ENCODE results near the gene GRAMD2B.

GRAMD2B gene

DNA sequence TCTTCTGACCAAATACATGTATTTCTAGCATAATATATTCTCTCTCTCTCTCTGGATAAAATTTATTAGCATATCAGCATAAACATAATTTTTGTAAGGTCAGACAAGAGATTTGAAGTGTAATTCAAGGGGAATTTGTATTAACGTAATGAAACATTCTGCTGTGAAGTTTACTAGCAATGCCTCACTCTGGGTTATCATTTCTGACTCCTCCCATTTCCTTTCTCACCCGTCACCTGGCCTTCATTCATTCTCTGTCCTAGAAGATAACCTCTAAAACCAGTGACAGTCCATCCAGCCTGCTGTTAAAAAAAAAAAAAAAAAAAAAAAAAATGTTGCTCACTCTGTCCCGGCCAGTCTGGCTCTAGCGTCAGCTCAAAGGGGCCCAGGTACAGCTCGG is 27.1 kb downstream of the GRAMD2B start:
- peak; percentile 21 for DNase-seq (ENCODE audit: low read depth)

GRCh38 chr5:126450907-126451306 is 27.7 kb downstream of the GRAMD2B start:
- DNase-seq (ENCODE audit: low read depth): no peak

DNA sequence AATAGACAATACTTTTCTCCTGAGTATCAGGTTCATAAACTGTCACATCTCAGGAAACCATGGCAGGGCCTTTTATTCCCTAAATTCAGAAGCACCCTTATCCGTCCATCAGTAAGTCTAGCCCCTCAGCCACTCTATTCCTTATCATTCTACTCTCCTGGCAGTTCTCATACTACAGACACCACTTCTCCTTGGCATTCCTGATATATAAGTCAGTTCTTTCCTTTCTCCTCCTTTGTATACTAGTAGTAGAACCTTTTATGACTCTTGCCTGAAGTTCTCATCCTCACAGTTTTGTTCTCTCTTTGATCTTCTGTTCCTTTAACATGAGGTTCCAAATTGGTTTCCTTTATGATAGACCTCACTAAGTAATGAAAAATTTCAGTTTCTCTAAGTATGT is 29.3 kb downstream of the GRAMD2B start:
- peak; percentile 54 for DNase-seq (ENCODE audit: low read depth)

- no peak for DNase-seq (ENCODE audit: low read depth)
Observed at GRCh38 chr5:126454081-126454480, 30.9 kb downstream of the GRAMD2B start.

DNA sequence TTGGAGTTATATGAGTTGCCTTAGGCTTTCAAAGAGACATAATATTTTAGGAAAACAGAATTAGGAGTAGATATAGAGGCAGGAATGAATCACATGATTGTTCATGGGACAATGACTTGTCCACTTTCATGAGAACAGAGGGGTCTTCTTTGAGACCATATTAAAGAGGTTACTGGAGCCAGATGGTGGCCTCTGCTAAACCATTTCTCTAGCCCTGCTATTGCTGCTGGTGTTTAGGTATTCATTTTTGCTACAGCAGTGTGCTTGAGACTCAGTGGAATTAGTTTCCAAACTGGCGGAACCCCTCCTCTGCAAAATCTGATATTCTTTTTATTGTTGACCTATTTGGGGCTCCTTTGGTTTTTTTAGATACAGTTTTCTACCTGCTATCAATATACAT is 31.3 kb downstream of the GRAMD2B start:
- DNase-seq (ENCODE audit: low read depth): no peak

- no peak for DNase-seq (ENCODE audit: low read depth)
Observed at GRCh38 chr5:126455264-126455663, 32.1 kb downstream of the GRAMD2B start.

DNA sequence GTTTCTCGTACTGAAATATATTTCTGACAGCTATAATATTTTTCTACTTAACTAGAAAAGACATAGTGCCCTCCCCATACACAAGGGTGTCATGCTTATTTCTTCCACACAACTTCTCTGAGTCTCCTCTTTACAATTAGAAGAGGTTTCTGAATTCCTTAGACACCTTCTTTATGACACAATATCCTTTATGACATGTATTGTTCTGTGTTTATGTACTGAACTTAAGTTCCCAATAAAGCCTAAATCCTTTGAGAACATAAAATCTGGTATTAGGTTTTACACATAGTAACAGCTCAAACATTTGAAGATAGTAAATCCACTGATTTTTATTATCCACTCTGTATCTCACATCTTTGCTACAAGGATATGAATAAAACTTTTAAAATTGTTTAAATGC is 32.5 kb downstream of the GRAMD2B start:
- DNase-seq (ENCODE audit: low read depth): no peak

DNA sequence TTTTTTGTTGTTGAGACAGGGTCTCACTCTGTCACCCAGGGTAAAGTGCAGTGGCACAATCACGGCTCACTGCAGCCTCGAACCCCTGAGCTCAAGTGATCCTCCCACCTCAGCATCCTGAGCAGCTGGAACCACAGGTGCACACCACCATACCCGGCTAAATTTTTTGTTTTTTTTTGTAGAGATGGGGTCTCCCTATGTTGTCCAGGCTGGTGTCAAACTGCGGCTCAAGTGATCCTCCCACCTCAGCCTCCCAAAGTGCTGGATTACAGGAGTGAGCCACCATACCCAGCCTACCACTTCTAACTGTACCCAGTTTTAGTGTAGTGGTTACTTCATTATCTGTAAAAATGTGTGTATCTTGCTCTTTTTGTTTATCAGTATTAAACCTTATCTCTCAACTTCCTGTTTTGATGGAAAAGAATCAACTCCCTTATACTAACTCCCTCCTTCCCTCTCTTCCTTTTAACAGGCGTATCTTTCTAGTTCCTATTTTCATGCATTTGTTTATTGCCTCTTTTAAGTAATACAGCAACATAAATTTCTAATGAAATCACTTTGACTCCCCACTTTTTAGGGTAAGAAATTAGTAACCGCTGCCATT is 33.1 kb downstream of the GRAMD2B start:
- no peak for DNase-seq (ENCODE audit: low read depth)

DNA sequence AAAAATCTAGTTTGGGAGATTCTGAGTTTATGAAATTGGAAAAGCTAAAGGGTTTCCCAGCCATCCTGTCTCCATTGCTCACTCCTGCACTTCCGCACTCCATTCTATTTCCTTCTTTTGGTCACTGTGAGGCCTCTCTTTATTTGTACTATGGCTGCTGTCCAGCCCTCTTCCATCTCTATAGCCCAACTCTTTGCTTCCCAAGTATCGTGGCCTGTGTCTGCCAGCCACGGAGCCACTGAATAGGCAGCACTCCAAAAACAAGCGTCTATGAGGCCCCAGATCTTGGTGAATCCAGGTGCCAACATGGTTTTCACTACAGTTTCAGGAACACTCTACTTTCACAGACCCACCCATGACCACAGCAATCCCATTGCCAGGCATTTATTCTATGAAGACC is 37.2 kb downstream of the GRAMD2B start:
- no peak for DNase-seq (ENCODE audit: low read depth)

DNA sequence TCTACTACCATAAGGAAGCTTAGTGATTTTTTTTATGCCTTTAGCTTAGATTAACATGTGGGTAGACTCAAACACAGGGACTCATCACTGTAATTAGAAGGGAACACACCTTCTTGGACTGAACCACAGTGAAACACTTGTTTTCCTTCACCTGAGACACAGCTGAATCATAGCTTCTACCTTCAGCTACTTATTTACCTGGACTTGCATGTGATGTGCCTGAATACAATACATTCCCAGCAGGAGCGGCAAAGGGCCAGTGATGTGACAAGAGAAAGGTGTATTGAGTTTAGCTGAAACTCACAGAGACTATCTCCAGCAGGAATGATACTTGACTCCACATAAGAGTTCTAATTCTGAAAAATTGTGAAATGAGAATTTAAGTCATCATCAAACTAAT is 37.8 kb downstream of the GRAMD2B start:
- DNase-seq (ENCODE audit: low read depth): no peak

- no peak for DNase-seq (ENCODE audit: low read depth)
Observed at GRCh38 chr5:126461838-126462237, 38.6 kb downstream of the GRAMD2B start.

DNA sequence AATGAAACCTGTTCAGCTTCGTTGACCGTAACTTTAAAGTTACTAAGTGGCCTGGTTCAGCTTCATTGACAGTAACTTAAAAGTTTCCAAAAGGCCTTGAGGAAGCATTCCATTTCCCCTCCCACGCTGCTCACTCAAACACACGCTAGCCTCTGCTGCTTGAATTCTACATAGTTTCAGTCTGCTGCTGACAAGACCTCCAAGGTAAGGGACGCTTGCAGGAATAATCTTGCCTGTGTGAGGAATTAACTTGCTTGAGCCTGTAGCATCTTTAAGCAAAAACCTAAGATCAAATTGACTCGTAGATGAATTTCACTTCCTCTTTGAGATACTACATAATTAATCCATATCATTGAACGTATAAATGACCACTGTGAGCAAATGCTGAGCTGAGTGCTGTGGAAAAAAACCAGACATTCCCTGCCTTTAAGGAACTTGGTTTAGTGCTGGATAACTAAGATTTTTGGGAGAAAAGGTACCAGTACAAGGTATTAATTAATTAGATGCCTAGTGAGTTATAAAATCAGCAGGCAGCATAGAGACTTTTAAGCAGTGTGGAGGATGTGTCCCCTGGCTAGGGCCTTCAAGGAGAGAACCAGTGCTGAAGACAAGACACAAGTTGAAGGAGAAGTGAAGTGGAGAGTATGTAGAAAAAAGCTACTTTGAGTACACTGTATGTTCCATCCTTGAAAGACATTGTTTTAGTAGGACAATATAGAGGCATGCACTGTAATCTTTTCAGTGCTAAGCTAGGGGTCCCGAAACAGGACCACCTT is 39.2 kb downstream of the GRAMD2B start:
- no peak for DNase-seq (ENCODE audit: low read depth)

DNA sequence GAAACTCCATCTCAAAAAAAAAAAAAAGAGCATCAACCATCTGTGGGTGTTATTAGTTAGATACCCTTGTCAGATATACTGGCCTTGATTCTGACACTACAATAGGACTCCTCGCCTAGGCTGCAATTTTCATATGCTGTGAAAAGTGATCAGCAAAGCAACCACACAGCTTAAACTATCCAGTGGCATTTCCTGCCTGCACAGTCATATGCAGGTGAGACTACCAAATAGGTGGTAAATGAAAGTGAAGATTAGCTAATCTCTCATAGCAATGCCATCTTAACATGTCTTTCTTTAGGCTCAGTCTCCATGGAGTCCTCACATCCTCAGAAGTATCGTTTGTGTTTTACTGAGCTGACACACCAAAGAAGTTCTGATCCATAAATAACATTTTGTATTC is 40.8 kb downstream of the GRAMD2B start:
- DNase-seq (ENCODE audit: low read depth): no peak

GRCh38 chr5:126464959-126465358 is 41.8 kb downstream of the GRAMD2B start:
- no peak for DNase-seq (ENCODE audit: low read depth)

DNA sequence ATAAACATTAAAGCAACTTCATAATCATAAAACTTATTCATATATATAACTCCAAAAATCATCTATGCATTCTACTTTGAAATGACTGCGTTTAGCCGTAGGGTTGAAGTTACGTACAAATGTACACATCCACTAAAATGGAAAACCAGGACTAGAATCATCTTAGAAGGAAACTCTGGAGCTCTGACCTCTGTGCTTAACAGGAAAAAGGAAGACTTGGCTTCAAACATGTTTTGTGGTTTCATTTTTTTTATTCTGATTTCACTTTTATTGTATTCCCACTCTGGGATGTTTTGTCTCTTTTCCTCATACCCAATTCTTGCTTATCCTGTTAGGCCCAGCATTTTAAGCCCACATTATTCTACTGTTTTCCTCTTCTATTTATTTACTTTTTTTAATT is 44.9 kb downstream of the GRAMD2B start:
- DNase-seq (ENCODE audit: low read depth): no peak

DNA sequence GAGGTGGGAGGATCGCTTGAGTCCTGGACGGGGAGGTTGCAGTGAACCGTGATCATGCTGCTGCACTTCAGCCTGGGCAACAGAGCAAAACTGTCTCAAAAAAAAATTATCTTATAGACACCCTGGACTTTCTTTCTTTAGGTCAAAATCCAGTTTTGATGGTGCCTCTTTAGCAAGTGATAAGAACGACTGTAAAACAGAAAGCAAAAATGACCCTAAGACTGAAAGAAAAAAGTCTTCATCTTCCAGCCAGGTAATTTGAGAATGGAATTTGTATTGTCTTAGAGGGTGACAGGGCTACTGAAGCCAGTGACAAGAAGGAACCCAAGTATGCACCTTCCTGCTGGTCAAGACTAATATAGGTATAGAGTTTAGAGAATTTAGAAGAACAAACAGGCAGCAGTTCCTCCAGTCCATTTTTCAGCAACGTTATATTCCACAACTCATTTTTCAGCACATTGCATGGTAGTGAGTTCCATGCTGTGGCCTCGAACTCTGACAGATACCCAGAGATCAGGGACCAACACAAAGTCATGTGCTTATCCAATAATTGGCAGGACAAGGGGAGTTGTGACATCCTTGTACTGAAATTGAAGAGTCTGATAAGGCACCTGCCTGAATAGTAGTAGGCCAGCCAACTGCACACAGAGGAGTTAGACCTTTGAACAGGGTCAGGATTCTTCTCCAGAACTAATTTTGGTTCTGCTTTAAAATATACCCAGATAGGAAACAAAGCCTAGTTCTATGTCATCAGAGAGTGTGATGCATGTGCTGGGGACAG is 46.5 kb downstream of the GRAMD2B start:
- no peak for DNase-seq (ENCODE audit: low read depth)

GRCh38 chr5:126470529-126470928 is 47.3 kb downstream of the GRAMD2B start:
- DNase-seq (ENCODE audit: low read depth): peak; percentile 23

- DNase-seq (ENCODE audit: low read depth): no peak
Observed at GRCh38 chr5:126471247-126471646, 48.0 kb downstream of the GRAMD2B start.

- peak; percentile 82 for DNase-seq (ENCODE audit: low read depth)
Observed at GRCh38 chr5:126471875-126472537, 48.8 kb downstream of the GRAMD2B start.

GRCh38 chr5:126472538-126472889 is 49.3 kb downstream of the GRAMD2B start:
- no peak for DNase-seq (ENCODE audit: low read depth)

GRCh38 chr5:126477294-126478117 is 54.3 kb downstream of the GRAMD2B start:
- no peak for DNase-seq (ENCODE audit: low read depth)

DNA sequence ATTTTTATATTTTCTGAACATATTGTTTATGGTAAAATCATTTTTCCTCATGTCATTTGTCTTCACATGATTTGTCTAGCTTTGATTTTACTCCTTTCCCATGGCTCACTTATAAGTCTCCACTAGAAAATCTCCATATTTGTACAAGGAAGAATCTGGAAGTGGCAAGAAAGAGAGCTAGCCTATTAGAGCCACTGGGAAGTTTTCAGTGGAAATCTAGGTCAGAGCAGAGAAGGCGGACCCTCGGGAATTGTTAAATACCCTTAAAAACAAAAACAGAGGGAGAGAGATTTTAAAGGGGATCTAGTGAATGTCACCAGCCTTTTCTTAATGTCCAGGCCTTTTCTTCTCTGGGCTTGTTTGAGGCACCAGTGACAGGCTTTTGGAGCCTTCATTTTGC is 56.6 kb downstream of the GRAMD2B start:
- no peak for DNase-seq (ENCODE audit: low read depth)
